HG02798 (cell line): Measurements from ENCODE around the gene TSPAN7.

ENCODE experiments used
- ATAC-seq: cut with Tn5 transposase; IDR thresholded peaks from one replicate; pipeline ENCODE4 v1.9.1; 2021; ENCODE audit warnings: mild to moderate bottlenecking; ENCODE audit not compliant: unreplicated experiment, poor library complexity

Gene TSPAN7

DNA sequence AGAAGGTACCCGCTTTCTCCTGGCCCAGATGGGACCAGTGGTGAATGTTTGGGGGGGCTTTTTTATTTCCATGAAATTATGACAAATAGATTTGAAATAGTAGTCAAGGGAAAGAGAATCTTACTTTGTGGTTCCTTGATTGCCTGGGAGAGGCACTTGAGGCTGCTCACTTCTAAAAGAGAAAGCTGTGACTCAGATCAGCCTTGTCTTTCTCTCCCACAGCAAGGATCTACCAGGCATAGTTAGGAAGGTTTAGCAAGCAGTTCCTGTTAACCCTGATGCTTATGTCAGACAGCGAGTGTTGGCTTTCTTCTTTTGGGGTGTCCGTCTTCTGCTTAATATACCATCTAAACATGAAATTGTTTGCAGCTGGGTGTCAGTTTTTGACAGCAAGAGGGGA, 114.5 kb downstream of the TSPAN7 start:
- ATAC-seq: no peak

DNA sequence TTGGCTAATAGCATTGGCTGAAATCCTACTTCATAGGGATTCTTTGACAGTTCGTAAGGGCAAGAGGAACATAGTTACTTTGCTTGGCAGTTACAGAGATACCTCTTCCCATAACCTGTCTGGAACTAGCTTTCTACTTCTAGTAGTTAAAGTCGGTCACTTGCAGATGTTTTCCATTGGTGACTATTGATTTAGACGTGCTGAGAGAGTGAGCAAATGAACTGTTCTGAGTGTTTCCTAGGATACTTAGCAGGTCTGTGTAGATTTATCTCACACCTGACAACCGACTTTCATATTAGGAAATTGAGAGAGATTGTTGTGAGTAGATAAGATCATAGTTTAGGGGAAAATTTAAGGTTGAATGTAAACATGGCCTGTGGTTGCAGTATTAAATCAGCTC, 116.8 kb downstream of the TSPAN7 start:
- no peak for ATAC-seq

DNA sequence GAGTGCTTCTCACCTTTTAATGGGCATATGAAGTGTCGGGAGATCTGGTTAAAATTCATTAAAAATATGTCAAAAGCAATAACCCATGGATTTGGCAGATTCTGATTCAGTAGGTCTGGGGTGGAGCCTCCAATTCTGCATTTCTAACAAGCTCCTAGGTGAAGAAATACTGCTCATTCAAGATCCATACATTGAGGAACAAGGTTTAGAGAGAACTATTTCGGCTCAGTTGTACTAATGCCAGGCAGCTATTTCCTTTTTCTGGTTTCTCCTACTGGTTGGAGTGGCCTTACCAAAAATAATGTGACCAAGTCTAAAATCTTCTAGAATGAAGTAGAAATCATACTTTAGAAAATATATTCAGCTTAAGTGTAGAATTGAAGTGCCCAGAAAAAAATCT, 117.5 kb downstream of the TSPAN7 start:
- no peak for ATAC-seq

DNA sequence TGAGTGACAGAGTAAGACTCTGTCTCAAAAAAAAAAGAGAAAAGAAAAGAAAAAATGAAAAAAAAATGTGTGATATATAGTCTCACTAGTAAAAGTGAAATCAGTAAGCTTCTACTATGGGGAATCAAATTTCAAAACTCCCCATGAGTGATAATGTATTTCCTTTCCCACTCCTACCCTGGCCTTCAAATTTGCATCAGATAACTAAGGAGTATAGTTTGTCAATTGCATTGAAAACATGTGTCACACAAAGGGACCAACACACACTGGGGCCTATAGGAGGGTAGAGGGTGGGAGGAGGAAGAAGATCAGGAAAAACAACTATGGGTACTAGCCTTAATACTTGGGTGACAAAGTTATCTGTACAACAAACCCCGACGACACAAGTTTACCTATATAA, 118.4 kb downstream of the TSPAN7 start:
- ATAC-seq: no peak

DNA sequence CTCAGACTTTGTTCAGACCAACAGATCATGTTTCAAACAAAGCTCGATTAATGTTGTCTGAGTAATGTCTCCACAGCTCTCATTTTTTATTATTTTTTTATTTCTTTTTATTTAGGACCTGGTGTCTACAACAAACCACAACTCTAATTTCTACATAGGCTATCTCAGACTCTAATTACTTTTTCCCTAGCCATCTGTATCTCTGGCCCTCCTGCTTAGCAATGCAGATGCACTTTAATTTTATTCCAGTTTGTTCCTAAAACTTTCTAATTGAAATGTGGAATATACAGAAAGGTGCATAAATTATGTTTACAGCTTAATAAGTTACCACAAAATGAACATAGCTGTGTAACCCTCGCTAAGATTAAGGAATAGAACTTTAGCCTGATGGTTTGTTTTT, 120.8 kb downstream of the TSPAN7 start:
- no peak for ATAC-seq

- ATAC-seq: no peak
Measured at GRCh38 chrX:38692961-38693360, 131.6 kb downstream of the TSPAN7 start.

DNA sequence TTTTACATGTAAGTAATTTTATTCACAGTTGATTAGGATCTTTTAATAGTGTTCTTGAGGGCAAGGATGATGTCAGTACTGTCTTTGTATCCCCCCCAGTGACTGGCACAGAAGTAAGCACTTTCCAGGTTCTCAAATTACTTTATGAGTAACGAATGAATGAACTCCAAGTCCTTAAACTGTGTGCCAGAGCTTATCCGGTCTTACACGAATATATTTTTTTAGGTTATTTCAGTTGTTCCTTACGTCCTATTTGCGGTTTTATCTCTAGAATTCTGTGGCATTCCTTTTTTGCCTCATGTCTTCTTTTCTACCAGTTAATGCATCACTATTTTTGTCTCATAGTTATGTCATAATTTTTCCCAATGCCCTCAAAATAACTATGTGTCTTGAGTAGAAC, 133.1 kb downstream of the TSPAN7 start:
- no peak for ATAC-seq

GRCh38 chrX:38697461-38697860, 136.1 kb downstream of the TSPAN7 start:
- ATAC-seq: no peak

- no peak for ATAC-seq
Measured at GRCh38 chrX:38699121-38699520, 137.8 kb downstream of the TSPAN7 start.

GRCh38 chrX:38699696-38700095, 138.4 kb downstream of the TSPAN7 start:
- no peak for ATAC-seq

GRCh38 chrX:38701073-38701472, 139.7 kb downstream of the TSPAN7 start:
- ATAC-seq: no peak

DNA sequence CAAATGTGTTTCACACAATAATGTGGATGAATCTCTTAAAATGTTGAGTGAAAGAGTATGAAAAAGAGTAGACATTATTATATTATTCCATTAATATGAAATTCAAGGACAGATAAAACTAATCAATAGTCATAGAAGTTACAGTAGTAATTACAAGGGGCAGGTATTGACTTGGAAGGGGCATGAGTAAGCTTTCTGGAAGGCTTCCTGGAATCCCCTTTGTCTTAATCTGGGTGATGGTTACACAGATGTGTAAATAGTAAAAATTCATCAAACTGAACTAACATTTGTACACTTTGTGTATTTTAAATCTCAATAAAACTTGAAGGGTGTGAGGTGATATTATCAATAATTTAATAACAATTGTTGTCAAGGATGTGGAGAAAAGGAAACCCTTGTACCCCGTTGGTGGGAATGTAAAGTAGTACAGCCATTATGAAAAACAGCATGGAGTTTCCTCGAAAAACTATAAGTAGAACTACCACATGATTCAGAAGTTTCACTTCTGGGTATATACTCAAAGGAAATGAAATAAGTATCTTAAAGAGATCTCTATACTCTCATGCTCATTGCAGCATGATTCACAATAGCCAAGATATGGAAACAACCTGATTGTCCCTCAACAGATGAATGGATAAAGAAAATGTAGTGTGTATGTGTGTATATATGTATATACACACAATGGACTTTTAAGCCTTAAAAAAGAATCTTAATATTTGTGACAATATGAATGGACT, 143.0 kb downstream of the TSPAN7 start:
- ATAC-seq: no peak

GRCh38 chrX:38717871-38718270, 156.5 kb downstream of the TSPAN7 start:
- no peak for ATAC-seq

GRCh38 chrX:38718311-38718710, 157.0 kb downstream of the TSPAN7 start:
- ATAC-seq: no peak

DNA sequence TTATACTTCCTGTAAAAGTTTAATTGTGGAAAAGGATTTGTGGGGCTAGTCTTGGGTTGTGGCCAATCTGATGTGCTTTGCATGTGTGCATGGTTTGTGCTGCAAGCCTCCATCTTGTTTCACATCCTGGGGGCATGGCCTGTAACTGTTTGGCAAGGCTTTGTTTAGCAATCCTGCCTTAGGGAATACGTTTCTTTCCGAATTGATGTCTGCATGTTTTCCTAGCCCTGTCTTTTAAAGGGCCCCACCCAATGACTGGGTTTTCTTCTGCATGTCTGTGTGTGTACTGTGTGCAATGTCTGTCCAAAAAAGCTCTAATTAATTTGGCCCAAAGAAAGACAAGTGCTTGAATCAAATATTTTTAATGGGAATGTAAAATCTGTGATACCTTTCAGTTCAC, 165.3 kb downstream of the TSPAN7 start:
- ATAC-seq: no peak

DNA sequence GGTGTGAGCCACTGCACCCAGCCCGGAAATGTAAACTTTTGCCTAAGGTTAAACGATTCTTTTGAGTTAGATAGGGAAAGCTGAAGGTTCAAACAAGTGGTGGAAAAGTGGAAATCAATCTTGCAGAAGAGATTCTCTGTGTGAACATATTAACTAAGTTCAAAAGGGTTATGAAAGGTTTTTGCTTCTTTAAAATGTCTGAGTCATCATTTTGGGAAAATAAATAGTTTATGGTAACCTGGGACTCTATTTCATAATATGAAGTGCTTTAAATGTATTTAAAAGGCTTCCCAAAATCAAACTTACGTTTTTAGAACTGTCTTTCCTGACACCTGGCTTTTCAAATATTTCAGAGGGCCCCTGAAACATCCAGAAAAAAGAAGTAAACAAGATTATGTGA, 166.3 kb downstream of the TSPAN7 start:
- no peak for ATAC-seq

GRCh38 chrX:38732866-38733265, 171.5 kb downstream of the TSPAN7 start:
- ATAC-seq: no peak
